ENCODE data around the gene ZNF292. TPM values are rescaled to one million over a fixed set of nuclear protein-coding genes. Genes with fewer than 3 reads are reported as not detected.

The ZNF292 gene
- total RNA-seq, 2 experiments from 2014 or later, result 81.5 to 82.5 TPM

- intact Hi-C loops (cut with DNase I, micrococcal nuclease), result no loop called here
- POLR2A ChIA-PET, result interaction anchor here (0.6 kb wide), 1 partner anchor 263 kb away, joined by 3 read pairs; no protein-coding TSS in a partner anchor
- DNase-seq, result peak in 3 of 14 experiments; percentile 4 to 15 (median 9)
These were observed 121.8 kb downstream of the ZNF292 start for GRCh38 chr6:87277123-87277522.

GRCh38 chr6:87279196-87279595 is 123.8 kb downstream of the ZNF292 start:
- TF ChIP-seq CTCF (IDR thresholded peaks at IDR 0.05), result no peak
- H3K9me3 Mint-ChIP-seq, result no peaks in the 10 kb centered on the region
- H3K36me3 Mint-ChIP-seq (ENCODE audit: low read depth), result no peaks in the 10 kb centered on the region
- no peak overlapping the region for H3K4me3 ChIP-seq (ENCODE audit: low read length)
- no peaks in the 10 kb centered on the region for H3K36me3 ChIP-seq (ENCODE audit: insufficient read depth, low read length)
- no peaks in the 10 kb centered on the region for H3K27me3 ChIP-seq (ENCODE audit: control insufficient read depth in 1 of 2, insufficient read depth in 2 of 2, low read length in 2 of 2)
- ChIA-PET POLR2A (interaction anchor here (1.0 to 1.2 kb wide), 2 partner anchors 124 to 140 kb away, joined by 3 read pairs; partner anchors contain the start of gene ZNF292), CTCF (interaction anchor here (1.1 kb wide), 1 partner anchor 9 kb away, joined by 3 read pairs; no protein-coding TSS in a partner anchor)
- H3K4me1 Mint-ChIP-seq (ENCODE audit: low read depth), result peaks cover 21% of the 10 kb centered on the region
- intact Hi-C loops (cut with DNase I, micrococcal nuclease), result no loop called here
- H3K27ac ChIP-seq (ENCODE audit: low read depth in 1 of 2, low read length in 2 of 2), result no peak overlapping the region
- no peak overlapping the region for H3K4me3 Mint-ChIP-seq
- peak in 4 of 14 experiments; percentile 5 to 34 (median 23) for DNase-seq
- peaks cover 5% of the 10 kb centered on the region for H3K4me1 ChIP-seq (ENCODE audit: insufficient read depth, low read length)
- no peaks in the 10 kb centered on the region for H3K9me3 ChIP-seq (ENCODE audit: control insufficient read depth in 1 of 2, insufficient read depth in 1 of 2, low read length in 2 of 2)
- H3K27ac Mint-ChIP-seq, result peak overlapping the region; percentile 69
- no peak for ATAC-seq (ENCODE audit: poor library complexity)
- no peaks in the 10 kb centered on the region for H3K27me3 Mint-ChIP-seq

More at GRCh38 chr6:87277123-87277522, 121.8 kb downstream of the ZNF292 start:
- Histone ChIP-seq H3K4me1 (ENCODE audit: insufficient read depth, low read length) (peaks cover 5% of the 10 kb centered on the region), H3K9me3 (ENCODE audit: control insufficient read depth in 1 of 2, insufficient read depth in 1 of 2, low read length in 2 of 2) (no peaks in the 10 kb centered on the region), H3K27ac (ENCODE audit: low read depth in 1 of 2, low read length in 2 of 2) (no peak overlapping the region), H3K36me3 (ENCODE audit: insufficient read depth, low read length) (no peaks in the 10 kb centered on the region), H3K4me3 (ENCODE audit: low read length) (no peak overlapping the region), H3K27me3 (ENCODE audit: control insufficient read depth in 1 of 2, insufficient read depth in 2 of 2, low read length in 2 of 2) (no peaks in the 10 kb centered on the region)
- Mint-ChIP-seq H3K27ac (peak overlapping the region; percentile 45), H3K27me3 (no peaks in the 10 kb centered on the region), H3K9me3 (no peaks in the 10 kb centered on the region), H3K4me3 (no peak overlapping the region), H3K36me3 (ENCODE audit: low read depth) (no peaks in the 10 kb centered on the region), H3K4me1 (ENCODE audit: low read depth) (peaks cover 21% of the 10 kb centered on the region)
- ATAC-seq (ENCODE audit: poor library complexity), result no peak
- CTCF ChIA-PET, result interaction anchor here (1.3 kb wide), 1 partner anchor 150 kb away, joined by 3 read pairs; no protein-coding TSS in a partner anchor
- no peak for TF ChIP-seq CTCF (IDR thresholded peaks at IDR 0.05)

GRCh38 chr6:87281426-87281825 is 126.1 kb downstream of the ZNF292 start:
- Mint-ChIP-seq H3K27ac (no peak overlapping the region), H3K4me1 (ENCODE audit: low read depth) (peaks cover 21% of the 10 kb centered on the region), H3K27me3 (peaks cover 5% of the 10 kb centered on the region), H3K4me3 (no peak overlapping the region), H3K36me3 (ENCODE audit: low read depth) (no peaks in the 10 kb centered on the region), H3K9me3 (no peaks in the 10 kb centered on the region)
- H3K27ac ChIP-seq (ENCODE audit: low read depth in 1 of 2, low read length in 2 of 2), result no peak overlapping the region
- no peak for TF ChIP-seq CTCF (IDR thresholded peaks at IDR 0.05)
- ATAC-seq (ENCODE audit: poor library complexity), result no peak
- peaks cover 5% of the 10 kb centered on the region for H3K4me1 ChIP-seq (ENCODE audit: insufficient read depth, low read length)
- ChIA-PET POLR2A (interaction anchor here (0.6 kb wide), 2 partner anchors 264 to 1862 kb away, joined by 3 read pairs; no protein-coding TSS in a partner anchor), CTCF (no interaction called here)
- DNase-seq, result no peak
- no peaks in the 10 kb centered on the region for H3K9me3 ChIP-seq (ENCODE audit: control insufficient read depth in 1 of 2, insufficient read depth in 1 of 2, low read length in 2 of 2)
- intact Hi-C loops (cut with DNase I, micrococcal nuclease), result no loop called here
- H3K27me3 ChIP-seq (ENCODE audit: control insufficient read depth in 1 of 2, insufficient read depth in 2 of 2, low read length in 2 of 2), result no peaks in the 10 kb centered on the region
- H3K4me3 ChIP-seq (ENCODE audit: low read length), result no peak overlapping the region
- H3K36me3 ChIP-seq (ENCODE audit: insufficient read depth, low read length), result no peaks in the 10 kb centered on the region
